ENCODE measurements around the gene TMEM252.
A peak's percentile ranks its signal among the peaks of the same experiment; 100 is the strongest.

The TMEM252 gene

GRCh38 chr9:68540712-68541535, at the start of gene TMEM252:
TMEM252 (minus strand) TSS chr9:68540883; CDS start chr9:68540814, 69 bp downstream.
- DNase-seq, result no peak

GRCh38 chr9:68585034-68585761, 44.5 kb upstream of the TMEM252 start:
- DNase-seq, result no peak

- peak; percentile 86 for DNase-seq
Observed at GRCh38 chr9:68584189-68585033, 43.7 kb upstream of the TMEM252 start.

- peak; percentile 66 for DNase-seq
Observed at GRCh38 chr9:68581696-68582095, 41.0 kb upstream of the TMEM252 start.

- DNase-seq, result peak; percentile 33
Observed at GRCh38 chr9:68577774-68578591, 37.3 kb upstream of the TMEM252 start.

GRCh38 chr9:68575817-68576216, 35.1 kb upstream of the TMEM252 start:
- DNase-seq, result no peak

- no peak for DNase-seq
Observed at GRCh38 chr9:68574150-68574549, 33.5 kb upstream of the TMEM252 start.

- no peak for DNase-seq
Observed at GRCh38 chr9:68567565-68567964, 26.9 kb upstream of the TMEM252 start.

GRCh38 chr9:68562461-68562860, 21.8 kb upstream of the TMEM252 start:
- no peak for DNase-seq

GRCh38 chr9:68560071-68560844, 19.6 kb upstream of the TMEM252 start:
- DNase-seq, result peak; percentile 86

GRCh38 chr9:68558545-68558944, 17.9 kb upstream of the TMEM252 start:
- no peak for DNase-seq

- DNase-seq, result peak; percentile 75
Observed at GRCh38 chr9:68555437-68556150, 14.9 kb upstream of the TMEM252 start.

GRCh38 chr9:68552700-68553476, 12.2 kb upstream of the TMEM252 start:
- DNase-seq, result no peak

GRCh38 chr9:68551191-68551590, 10.5 kb upstream of the TMEM252 start:
- DNase-seq, result peak; percentile 82

- no peak for DNase-seq
Observed at GRCh38 chr9:68548241-68548640, 7.6 kb upstream of the TMEM252 start.

- peak; percentile 90 for DNase-seq
Observed at GRCh38 chr9:68547417-68547816, 6.7 kb upstream of the TMEM252 start.

- DNase-seq, result peak; percentile 96
Observed at GRCh38 chr9:68546596-68547390, 6.1 kb upstream of the TMEM252 start.

- DNase-seq, result peak; percentile 66
Observed at GRCh38 chr9:68545033-68545705, 4.5 kb upstream of the TMEM252 start.

Data from inflammatory macrophage treated with lipopolysaccharide for 4 hours (primary cell).